Activated CD4-positive, alpha-beta T cell treated with anti-CD3 and anti-CD28 coated beads, Interleukin-2, amount 50 U/mL, for 48 hours (primary cell): Measurements from ENCODE around the gene ATP5F1E.
"Not testable (repeated sequence)": the region's sequence is repeated elsewhere in the genome, so short reads cannot be mapped to it uniquely, and the experiment has no call there.

Experiments
- DNase-seq, 2 experiments: peaks; one replicate each; pipeline ENCODE4 v3.0.0-alpha.2; 2020

The ATP5F1E gene

GRCh38 chr20:59018817-59019216 is 13.3 kb downstream of the ATP5F1E start:
- DNase-seq = peak in 1 of 2 experiments; percentile 2

GRCh38 chr20:59017493-59018231 is 14.5 kb downstream of the ATP5F1E start:
- DNase-seq = peak in 1 of 2 experiments; percentile 2

GRCh38 chr20:59016795-59017492 is 15.2 kb downstream of the ATP5F1E start:
- peak in 1 of 2 experiments; percentile 17 for DNase-seq

GRCh38 chr20:59015812-59016711 is 16.1 kb downstream of the ATP5F1E start:
- DNase-seq = peak in 1 of 2 experiments; percentile 2

- no peak for DNase-seq
Measured at GRCh38 chr20:59015411-59015810, 16.7 kb downstream of the ATP5F1E start.

GRCh38 chr20:59014680-59015389 is 17.3 kb downstream of the ATP5F1E start:
- DNase-seq = no peak

GRCh38 chr20:59013959-59014608 is 18.1 kb downstream of the ATP5F1E start:
- DNase-seq = peak in 1 of 2 experiments; percentile 6

- no peak for DNase-seq
Measured at GRCh38 chr20:59013031-59013951, 18.8 kb downstream of the ATP5F1E start.

GRCh38 chr20:59011874-59012157 is 20.3 kb downstream of the ATP5F1E start:
- DNase-seq = not testable (repeated sequence)

- no peak for DNase-seq
Measured at GRCh38 chr20:59010995-59011873, 20.9 kb downstream of the ATP5F1E start.

- DNase-seq = no peak
Measured at GRCh38 chr20:59010321-59010994, 21.7 kb downstream of the ATP5F1E start.

GRCh38 chr20:59008715-59009336 is 23.3 kb downstream of the ATP5F1E start:
- no peak for DNase-seq

- DNase-seq = no peak
Measured at GRCh38 chr20:59007665-59008511, 24.2 kb downstream of the ATP5F1E start.

GRCh38 chr20:59006864-59007664 is 25.1 kb downstream of the ATP5F1E start, which contains the start of gene CTSZ:
CTSZ (minus strand) TSS chr20:59007254; CDS start chr20:59007128, 126 bp downstream.
- peak; percentile 58 to 60 for DNase-seq

- no peak for DNase-seq
Measured at GRCh38 chr20:59006167-59006863, 25.8 kb downstream of the ATP5F1E start.

- DNase-seq = no peak
Measured at GRCh38 chr20:59005523-59006166, 26.5 kb downstream of the ATP5F1E start.
